IPS-11a (cell line): ENCODE results near the gene LIFR.
"Not testable (repeated sequence)": the region's sequence is repeated elsewhere in the genome, so short reads cannot be mapped to it uniquely, and the experiment has no call there.

Experiments
- H3K4me3 ChIP-seq: one replicate; pipeline ENCODE4 v1.5.1; 2013; ENCODE audit warnings: low read depth, low read length, control low read depth

The LIFR gene

GRCh38 chr5:38524022-38524421, 32.4 kb downstream of the LIFR start:
- H3K4me3 ChIP-seq = no peak overlapping the region

GRCh38 chr5:38519476-38519875, 37.0 kb downstream of the LIFR start:
- H3K4me3 ChIP-seq = no peak overlapping the region

- no peak overlapping the region for H3K4me3 ChIP-seq
These were observed 38.1 kb downstream of the LIFR start for GRCh38 chr5:38518341-38518740.

DNA sequence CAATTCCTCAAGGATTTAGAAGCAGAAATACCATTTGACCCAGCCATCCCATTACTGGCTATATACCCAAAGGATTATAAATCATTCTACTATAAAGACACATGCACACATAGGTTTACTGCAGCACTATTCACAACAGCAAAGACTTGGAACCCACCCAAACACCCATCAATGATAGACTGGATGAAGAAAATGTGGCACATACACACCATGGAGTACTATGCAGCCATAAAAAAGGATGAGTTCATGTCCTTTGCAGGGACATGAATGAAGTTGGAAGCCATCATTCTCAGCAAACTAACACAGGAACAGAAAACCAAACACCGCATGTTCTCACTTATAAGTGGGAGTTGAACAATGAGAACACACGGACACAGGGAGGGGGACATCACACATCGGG, 39.8 kb downstream of the LIFR start:
- not testable (repeated sequence) for H3K4me3 ChIP-seq

DNA sequence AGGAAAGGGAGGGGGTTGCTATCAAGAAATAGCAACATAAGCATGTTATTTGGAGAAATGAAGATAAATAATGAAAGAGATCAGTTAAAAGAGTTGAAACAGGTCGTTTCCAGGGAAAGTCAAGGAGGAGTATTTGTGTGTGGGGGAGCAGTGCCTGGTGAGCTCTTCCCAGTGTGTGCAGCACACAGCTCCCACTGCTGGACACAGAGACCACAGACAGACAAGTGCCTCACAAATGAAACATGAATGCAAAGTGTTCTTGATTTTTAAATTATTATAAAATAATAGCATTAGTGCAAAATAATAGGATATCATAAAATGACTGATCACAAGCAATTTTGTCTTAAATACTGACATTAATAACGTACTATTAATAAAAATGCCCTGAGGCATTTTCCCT, 40.8 kb downstream of the LIFR start:
- no peak overlapping the region for H3K4me3 ChIP-seq

DNA sequence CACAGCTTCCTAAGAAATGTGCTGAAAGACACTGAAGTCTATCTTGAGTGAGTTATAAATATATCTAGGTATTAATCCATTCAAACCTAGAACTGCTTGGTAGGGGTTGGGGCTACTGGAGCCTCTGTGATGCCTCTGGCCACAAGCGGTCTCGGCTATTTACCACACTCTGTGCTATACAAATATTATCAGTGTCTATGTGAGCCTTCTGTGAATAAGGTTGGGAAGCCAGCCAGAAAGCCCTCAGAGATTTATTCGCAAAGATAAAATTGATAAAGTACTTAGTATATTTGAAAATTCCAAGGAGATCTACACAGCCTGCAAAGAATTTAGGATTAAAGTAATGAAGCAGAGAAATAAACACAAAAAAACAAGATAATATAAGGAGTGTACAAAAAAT, 41.4 kb downstream of the LIFR start:
- H3K4me3 ChIP-seq = no peak overlapping the region

- H3K4me3 ChIP-seq = no peak overlapping the region
These were observed 47.3 kb downstream of the LIFR start for GRCh38 chr5:38509185-38509584.

DNA sequence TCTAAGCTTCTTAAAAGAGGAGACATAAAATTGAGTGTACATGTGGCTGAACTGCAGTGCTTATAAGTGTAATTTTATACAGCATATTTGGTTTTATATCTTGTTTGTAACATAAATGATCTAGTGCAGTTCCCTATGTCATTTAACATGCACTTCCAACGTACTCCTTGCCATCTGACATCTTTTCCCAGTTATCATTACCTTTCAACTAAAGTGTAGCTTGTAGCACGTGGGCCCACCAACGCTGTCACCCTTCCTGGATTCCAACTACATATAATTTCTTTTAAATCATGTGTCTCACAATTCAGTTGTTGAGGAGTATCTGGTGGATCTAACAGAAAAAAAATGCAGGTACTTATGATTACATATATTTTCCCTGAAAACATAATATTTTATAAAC, 50.1 kb downstream of the LIFR start:
- no peak overlapping the region for H3K4me3 ChIP-seq

DNA sequence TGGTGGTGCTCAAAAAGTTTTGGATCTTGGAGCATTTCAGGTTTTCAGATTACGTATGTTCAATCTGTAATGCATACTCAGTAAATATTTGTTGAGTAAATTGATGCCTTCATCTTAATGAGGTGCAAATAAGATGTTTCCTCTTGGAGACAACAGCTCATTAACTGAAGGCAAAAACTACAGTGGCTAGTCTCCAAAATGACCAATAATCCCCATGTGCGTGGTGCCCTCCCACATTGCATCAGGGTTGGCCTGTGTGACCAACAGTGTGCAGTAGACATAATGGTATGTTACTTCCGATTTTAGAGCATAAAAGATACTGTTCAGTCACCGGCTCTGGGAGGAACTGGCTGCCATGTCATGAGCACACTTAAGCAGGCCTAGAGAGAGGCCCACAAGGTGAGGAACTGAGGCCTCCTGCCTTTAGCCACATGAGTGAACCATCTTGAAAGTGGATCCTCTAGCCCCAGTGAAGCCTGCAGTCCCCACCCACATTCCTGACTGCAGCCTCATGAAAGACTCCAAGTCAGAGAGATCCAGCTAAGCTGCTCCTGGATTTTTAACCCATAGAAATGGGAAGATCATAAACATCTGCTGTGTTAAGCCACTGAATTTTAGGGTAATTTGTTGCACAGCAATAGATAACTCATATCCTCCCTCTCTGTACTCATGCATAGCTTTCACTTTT, 55.7 kb downstream of the LIFR start:
- no peak overlapping the region for H3K4me3 ChIP-seq

DNA sequence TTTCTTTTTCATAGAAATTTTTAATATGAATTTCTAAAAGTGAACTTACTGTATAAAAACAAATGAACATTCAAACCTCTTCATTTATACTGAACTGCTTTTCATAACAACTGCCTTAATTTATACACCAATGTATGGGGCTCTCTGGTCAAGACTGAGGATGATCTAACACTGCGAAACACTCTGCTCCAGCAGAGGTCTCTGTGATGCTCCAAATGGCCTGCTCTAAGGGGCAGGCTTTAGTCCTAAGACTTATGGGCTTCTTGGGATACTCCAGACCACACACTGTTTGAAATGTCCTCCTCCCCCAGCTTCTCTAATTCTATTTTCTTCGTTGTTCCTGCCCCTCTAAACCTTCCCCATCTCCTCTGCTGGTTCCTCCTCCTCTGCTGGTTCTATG, 58.5 kb downstream of the LIFR start:
- H3K4me3 ChIP-seq = no peak overlapping the region

- H3K4me3 ChIP-seq = no peak overlapping the region
These were observed 61.7 kb downstream of the LIFR start for GRCh38 chr5:38494763-38495162.

DNA sequence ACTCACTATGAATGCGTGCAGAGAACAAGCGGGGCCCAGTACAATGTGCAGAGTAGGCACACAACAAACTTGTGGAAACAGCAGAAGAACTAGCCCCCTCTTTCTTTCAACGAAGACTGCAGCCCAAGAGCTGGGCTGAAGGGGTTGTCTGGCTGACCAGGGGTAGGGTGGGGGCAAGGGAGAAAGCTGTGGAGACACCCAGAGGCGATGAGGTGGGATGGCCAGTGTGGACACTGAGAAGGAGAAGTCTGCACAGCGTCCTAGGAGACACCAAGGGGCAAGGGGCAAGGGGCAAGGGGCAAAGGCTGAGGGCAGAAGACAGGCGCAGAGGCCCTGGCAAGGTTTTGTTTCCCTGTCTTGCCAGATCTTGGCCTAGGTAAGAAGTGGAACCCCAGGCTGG, 62.3 kb downstream of the LIFR start:
- H3K4me3 ChIP-seq = no peak overlapping the region

- H3K4me3 ChIP-seq = no peak overlapping the region
These were observed 72.5 kb downstream of the LIFR start for GRCh38 chr5:38483805-38484398.

DNA sequence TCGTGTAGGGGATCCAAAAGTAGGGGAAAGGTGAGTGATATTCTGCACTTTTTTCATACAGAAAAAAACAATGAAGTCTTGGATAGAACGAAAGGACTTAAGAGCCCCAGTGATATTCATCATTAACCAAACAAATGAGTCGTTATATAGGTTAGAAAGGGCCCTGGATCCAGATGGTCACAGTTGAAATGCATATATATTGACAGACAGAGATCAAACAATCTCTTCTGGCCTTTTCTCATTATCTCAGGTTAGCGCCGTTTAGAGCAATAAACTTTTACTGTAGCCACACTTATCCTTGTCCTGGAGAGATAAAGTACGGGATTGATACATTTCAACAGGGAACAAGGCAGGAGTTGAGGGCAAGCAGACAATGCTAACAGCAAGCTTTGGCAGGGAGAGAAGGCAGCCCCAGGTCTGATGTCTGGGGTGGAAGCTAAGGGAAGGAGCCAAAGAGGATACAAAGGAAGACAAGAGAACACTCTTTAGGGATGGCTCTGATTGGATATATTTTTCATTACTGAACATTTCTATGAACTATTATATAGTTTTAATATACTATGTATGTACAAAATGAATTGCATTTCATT, 77.0 kb downstream of the LIFR start:
- H3K4me3 ChIP-seq = no peak overlapping the region

DNA sequence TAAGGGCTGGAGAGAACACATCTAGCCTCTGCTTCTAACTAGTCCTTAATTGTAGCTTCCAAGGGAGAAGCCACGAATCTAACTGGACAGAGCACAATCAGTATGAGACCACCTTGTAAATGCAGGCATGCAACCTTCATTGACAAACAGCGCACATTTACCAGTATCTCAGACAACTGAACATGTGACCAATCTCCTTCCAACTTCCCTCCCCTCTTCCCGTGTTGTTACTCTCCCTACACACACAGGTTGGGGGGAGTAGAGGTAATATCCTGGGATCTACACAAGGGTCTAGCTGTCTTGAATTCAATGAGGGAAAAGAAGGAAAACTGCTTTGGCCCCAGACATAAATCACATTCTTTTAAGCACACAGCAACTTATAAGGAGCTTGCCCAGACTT, 77.6 kb downstream of the LIFR start:
- H3K4me3 ChIP-seq = no peak overlapping the region

DNA sequence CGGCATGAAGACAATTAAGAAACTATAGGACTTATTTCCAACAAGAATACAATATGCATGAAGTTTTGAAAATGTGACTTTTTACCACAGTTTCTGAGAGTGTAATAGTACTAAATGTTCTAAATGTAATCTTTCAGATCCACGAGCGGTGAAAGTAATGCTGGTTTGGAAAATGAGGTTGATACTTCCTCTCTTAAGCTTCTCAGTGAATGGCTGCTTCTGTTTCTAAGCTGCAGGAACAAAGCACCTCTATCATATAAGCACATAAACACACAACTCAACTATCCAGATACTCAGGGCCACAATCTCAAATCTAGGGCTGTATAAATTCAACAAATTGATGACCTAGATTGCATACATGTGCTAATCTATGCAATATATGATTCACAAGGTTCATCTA, 78.3 kb downstream of the LIFR start:
- no peak overlapping the region for H3K4me3 ChIP-seq

DNA sequence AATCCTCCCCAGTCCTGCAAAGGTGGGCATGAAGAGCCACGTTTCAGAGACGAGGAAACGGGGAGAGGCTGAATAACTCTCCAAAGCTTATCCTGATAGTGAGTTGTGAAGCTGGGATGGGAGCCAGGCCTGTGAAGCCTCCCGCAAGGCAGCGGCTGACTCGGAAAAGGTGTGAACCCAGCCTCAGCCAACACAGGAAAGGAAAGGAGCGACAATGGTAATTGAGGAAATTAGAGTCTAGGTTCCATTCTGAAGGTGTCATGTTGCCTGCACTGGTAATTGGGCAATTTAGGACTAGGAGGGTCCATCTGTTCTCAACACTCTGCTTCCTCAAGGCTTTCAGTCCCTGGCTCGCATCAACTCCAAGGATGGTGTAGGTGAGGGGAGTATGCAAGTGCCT, 83.4 kb downstream of the LIFR start:
- H3K4me3 ChIP-seq = no peak overlapping the region

DNA sequence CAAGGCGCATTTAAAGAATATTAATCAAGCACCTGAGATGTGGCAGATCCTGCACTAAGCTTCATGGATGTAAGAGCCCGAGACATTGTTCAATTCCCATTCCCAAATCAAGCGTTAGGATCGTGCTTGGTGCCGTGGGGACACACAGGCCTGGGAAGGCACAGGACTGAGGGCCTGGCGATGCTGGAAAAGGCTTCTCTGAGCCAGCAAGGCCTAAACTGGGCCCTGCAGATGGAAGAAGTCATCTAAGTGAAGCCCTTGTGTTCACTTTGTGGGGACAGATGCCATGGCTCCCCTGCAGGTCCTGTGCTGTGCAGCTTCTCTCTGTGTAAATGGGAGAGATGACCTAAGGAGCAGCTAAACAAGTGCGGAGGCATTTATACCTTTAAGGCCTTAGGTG, 83.9 kb downstream of the LIFR start:
- H3K4me3 ChIP-seq = no peak overlapping the region

- H3K4me3 ChIP-seq = no peak overlapping the region
These were observed 84.7 kb downstream of the LIFR start for GRCh38 chr5:38471709-38472108.

GRCh38 chr5:38469707-38470267, 86.7 kb downstream of the LIFR start:
- no peak overlapping the region for H3K4me3 ChIP-seq

GRCh38 chr5:38468978-38469706, 87.3 kb downstream of the LIFR start:
- H3K4me3 ChIP-seq = no peak overlapping the region

- H3K4me3 ChIP-seq = no peak overlapping the region
These were observed 88.2 kb downstream of the LIFR start for GRCh38 chr5:38468202-38468673.
